Activated CD8-positive, alpha-beta memory T cell treated with anti-CD3 and anti-CD28 coated beads, Interleukin-2, amount 10 ng/mL, durations not matched to agents 7 days and 5 days (primary cell): ENCODE data around the gene MORN5. TPM values are rescaled to one million over a fixed set of nuclear protein-coding genes. Genes with fewer than 3 reads are reported as not detected.
A peak's percentile ranks its signal among the peaks of the same experiment; 100 is the strongest.

Source experiments
- ATAC-seq: fragments of 150-1000 bp; cut with Tn5 transposase; one replicate; pipeline ENCODE4 v1.10.0; 2021; ENCODE audit warnings: moderate library complexity
- CTCF ChIA-PET: fragments of 350-600 bp; sonication (Branson Sonifier 250); formaldehyde crosslinking; loops from one replicate; lab custom pipeline; 2021; ENCODE audit warnings: antibody characterized with exemption; lab: Charles Lee
- DNase-seq: peaks from one replicate; pipeline ENCODE4 v3.0.0-alpha.2; 2020
- H3K27ac Mint-ChIP-seq: one replicate; pipeline ENCODE4 v1.8.0; 2021; ENCODE audit warnings: mild to moderate bottlenecking, mixed read lengths
- H3K27me3 Mint-ChIP-seq: one replicate; pipeline ENCODE4 v1.8.0; 2021; ENCODE audit warnings: mixed read lengths
- H3K36me3 Mint-ChIP-seq: one replicate; pipeline ENCODE4 v1.8.0; 2021; ENCODE audit warnings: mild to moderate bottlenecking, mixed read lengths
- H3K4me1 Mint-ChIP-seq: one replicate; pipeline ENCODE4 v1.8.0; 2021; ENCODE audit warnings: mixed read lengths
- H3K4me3 Mint-ChIP-seq: one replicate; pipeline ENCODE4 v1.8.0; 2021; ENCODE audit warnings: mild to moderate bottlenecking, moderate library complexity, mixed read lengths
- H3K9me3 Mint-ChIP-seq: one replicate; pipeline ENCODE4 v1.8.0; 2022; ENCODE audit warnings: low read depth, mixed read lengths
- total RNA-seq, 2 experiments: library from RNA; stranded (reverse); gene quantifications; one replicate each; pipeline ENCODE4 v1.2.3, GENCODE V29; 2021

MORN5 gene
- total RNA-seq, 2 experiments from 2014 or later = not detected

DNA sequence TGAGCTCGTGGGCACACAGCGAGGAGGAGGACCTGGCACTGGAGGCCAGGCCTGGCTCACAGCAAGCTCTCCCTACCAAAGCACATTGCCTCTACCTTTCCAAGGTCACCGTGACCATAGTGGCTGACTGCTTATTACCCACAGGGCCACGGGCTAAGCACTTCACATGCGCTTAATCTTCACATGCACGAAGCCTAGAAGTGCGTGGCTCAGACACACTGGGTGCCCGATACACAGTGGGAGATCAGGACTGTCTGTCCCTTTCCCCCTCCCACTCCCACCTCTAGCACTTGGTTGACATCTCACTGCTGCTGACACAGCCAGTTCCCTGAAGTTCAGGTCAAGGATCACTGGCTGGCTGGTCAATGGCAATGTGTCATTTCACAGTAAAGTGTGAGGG, 45.5 kb downstream of the MORN5 start:
- H3K4me3 Mint-ChIP-seq = no peak overlapping the region
- DNase-seq = no peak
- no peaks in the 10 kb centered on the region for H3K4me1 Mint-ChIP-seq
- no peak overlapping the region for H3K27ac Mint-ChIP-seq
- no peak for ATAC-seq
- CTCF ChIA-PET = no interaction called here
- H3K9me3 Mint-ChIP-seq = no peaks in the 10 kb centered on the region
- no peaks in the 10 kb centered on the region for H3K36me3 Mint-ChIP-seq
- H3K27me3 Mint-ChIP-seq = no peaks in the 10 kb centered on the region

DNA sequence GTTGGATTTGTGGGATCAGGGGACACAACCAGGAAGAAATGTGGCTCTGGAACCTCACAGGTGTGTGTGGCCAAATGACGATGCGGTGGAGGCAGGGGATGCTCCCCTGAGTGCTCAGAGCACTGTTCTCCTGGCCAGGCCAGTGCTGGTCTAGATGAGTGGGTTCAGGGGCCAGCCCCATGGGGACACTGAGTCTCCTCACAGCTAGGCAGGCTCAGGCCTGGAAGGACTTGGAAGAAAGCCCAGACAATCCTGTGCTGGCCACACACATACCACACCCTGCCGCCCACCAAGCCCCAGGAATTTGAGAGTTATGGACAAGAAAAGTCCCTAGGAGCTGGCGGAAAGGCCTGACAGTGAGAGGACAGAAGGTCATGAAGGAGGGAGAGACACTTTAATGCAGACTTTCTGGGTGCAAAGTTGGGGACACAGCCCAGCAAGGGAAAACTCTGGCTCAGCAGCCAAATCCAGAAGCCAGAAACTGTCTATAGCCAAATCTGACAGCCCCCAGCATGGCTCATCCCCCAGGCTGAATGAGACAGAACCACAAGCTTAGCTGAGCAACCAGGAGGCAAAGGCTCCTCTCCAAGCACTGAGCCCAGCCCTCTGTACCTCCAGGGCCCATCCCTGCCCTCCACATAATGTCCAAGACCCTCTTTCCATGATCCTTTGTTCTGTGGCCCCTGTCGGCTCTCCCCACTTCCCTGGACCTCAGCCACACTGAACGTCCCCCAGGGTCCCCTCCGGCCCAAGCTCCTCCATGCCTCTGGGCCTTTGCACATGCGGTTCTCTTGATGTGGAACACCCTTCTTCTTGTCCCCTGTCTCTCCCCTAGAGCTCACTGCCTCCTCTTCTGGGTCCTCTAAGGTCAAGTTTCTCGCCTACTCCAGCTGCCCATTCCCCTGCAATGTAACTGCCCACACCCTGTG, 46.7 kb downstream of the MORN5 start:
- Mint-ChIP-seq H3K9me3 (no peaks in the 10 kb centered on the region), H3K4me1 (no peaks in the 10 kb centered on the region), H3K36me3 (no peaks in the 10 kb centered on the region), H3K27me3 (peaks cover 6% of the 10 kb centered on the region), H3K27ac (no peak overlapping the region), H3K4me3 (no peak overlapping the region)
- CTCF ChIA-PET = interaction anchor here (1.0 kb wide), 1 partner anchor 144 kb away, joined by 3 read pairs; no protein-coding TSS in a partner anchor
- DNase-seq = no peak
- no peak for ATAC-seq

DNA sequence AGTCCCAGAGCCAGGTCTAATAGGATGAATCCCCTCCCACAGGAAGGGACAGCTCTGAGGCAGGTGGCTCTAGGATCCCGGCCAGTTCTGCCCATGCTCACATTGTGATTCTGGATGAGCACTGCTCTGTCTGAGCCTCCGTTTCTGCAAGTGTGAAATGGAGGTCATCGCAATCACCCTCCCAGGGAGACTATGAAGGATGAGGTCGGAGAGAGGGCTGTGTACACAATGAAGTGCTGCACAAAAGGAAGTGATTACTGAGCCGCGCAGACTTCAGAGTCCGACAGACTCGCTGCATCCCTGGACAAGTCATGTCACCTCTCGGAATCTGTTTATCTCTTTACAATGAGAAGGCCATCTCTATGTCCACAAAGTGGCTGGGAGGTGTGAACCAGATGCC, 47.4 kb downstream of the MORN5 start:
- no peak for ATAC-seq
- Mint-ChIP-seq H3K27ac (no peak overlapping the region), H3K27me3 (peaks cover 13% of the 10 kb centered on the region), H3K4me1 (no peaks in the 10 kb centered on the region), H3K36me3 (no peaks in the 10 kb centered on the region), H3K9me3 (no peaks in the 10 kb centered on the region), H3K4me3 (no peak overlapping the region)
- no peak for DNase-seq
- CTCF ChIA-PET = interaction anchor here (1.0 kb wide), 1 partner anchor 143 kb away, joined by 3 read pairs; no protein-coding TSS in a partner anchor

DNA sequence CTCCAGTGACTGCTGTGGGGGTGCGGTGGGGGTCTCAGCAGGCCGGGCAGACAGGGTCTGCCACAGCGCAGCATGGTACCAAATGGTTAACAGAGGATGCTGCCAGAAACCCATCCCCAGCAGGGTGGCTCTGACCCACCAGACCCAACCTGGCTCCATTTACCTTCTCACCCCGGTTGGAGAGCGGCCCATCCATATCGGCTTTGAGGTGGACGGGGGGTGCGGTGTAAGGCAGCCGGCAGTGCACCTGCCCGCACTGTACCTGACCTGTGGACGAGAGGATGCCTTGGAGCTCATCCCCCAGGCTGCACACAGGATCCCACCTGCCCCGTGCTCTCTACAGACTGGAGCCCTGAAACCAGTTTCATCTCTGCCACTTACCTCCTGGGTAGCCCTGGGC, 49.7 kb downstream of the MORN5 start:
- CTCF ChIA-PET = interaction anchor here (1.4 kb wide), 1 partner anchor 84 kb away, joined by 4 read pairs; no protein-coding TSS in a partner anchor
- no peak for DNase-seq
- Mint-ChIP-seq H3K27ac (no peak overlapping the region), H3K4me1 (peaks cover under 1% of the 10 kb centered on the region), H3K36me3 (no peaks in the 10 kb centered on the region), H3K4me3 (no peak overlapping the region), H3K9me3 (no peaks in the 10 kb centered on the region), H3K27me3 (peaks cover 31% of the 10 kb centered on the region)
- ATAC-seq = no peak

DNA sequence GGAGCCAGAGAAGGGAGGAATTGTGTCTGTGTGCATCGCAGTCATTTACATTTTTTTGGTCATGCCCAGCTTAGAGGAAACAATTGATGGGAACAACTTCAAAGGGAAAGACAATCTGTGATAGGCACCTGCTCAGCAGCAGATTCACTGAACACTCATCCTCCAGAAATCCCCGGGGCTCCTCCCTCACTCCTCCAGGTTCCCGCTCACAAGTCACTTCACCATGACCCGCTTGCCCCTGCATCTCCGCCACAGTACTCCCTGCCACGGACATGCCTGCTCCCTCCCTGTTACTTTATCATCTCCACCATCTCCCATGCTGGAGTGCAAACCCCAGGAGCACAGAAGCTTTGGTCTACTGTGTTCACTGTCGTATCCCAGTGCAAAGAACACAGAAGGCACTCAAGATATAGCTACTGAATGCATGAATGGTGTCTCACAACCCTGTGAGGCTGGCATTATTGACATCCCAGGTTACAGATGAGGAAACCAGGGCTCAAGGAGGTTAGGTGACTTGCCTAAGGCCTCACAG, 52.8 kb downstream of the MORN5 start:
- H3K36me3 Mint-ChIP-seq = no peaks in the 10 kb centered on the region
- CTCF ChIA-PET = no interaction called here
- DNase-seq = no peak
- H3K27me3 Mint-ChIP-seq = peaks cover 59% of the 10 kb centered on the region
- no peaks in the 10 kb centered on the region for H3K9me3 Mint-ChIP-seq
- ATAC-seq = no peak
- H3K4me1 Mint-ChIP-seq = peaks cover 2% of the 10 kb centered on the region
- H3K27ac Mint-ChIP-seq = no peak overlapping the region
- no peak overlapping the region for H3K4me3 Mint-ChIP-seq

DNA sequence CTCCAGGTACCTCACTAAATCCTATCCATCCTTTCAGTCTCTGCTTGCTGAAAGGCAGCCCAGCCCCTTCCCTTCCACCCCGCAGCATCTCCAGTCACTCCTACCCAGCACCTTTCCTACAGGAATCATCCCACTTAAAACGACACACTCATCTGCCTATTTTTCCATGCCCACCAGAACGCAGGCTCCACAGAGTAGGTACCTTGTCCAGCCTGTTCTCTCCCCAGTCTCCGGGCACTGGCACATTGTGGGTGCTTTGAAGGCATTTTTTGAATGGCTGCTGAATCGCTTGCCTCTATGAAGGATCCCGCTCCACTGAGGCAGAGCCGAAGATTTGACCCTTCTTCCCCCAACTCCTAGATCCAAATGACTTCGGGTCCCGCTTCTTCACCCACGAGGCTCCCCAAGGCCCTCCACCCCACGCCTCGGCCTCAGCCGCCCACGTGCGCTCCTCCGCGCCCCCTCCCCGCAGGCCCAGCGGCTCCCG, 53.4 kb downstream of the MORN5 start:
- Mint-ChIP-seq H3K4me1 (peaks cover 4% of the 10 kb centered on the region), H3K36me3 (no peaks in the 10 kb centered on the region)
- CTCF ChIA-PET = interaction anchor here (1.4 kb wide), 1 partner anchor 10 kb away, joined by 3 read pairs; no protein-coding TSS in a partner anchor

DNA sequence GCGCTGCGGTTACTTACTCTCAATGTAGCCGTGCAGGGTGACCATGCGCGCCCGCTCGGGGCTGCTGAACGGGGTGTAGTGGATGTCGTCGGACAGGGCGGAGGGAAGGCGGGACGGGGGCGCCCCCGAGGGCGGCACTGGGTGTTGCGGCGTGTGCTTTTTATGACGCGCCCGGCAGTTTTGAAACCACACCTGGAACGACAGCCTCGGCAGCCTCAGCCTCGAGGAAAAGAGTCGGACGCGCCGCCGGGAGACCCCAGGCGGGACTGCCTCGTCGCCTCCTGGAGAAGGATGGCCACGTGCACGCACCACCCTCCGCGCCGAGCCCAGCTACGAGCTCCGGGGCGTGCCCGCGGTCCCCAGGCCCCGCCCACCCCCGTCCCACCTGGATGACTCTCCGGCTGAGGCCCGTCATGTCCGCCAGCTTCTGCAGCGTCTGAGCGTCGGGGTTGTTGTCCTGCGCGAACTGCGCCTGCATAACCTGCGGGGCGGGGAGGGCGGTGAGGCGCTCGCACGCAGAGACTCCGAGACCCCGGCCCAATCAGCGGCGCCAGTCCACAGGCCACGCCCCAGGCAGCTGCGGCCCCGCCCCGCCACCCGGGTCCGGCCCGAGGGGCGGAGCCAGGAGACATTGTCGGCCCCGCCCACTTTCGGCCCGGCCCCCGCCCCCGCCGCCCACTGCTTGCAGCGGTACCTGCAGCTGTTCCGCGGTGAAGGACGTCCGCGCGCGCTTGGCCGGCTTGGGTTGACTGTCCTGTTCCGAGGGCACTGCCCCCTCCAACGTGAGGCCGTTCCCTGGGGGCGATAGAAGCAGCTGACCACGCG, 54.1 kb downstream of the MORN5 start:
- DNase-seq (peak; percentile 69), ATAC-seq (peak; percentile 76)
- Mint-ChIP-seq H3K9me3 (no peaks in the 10 kb centered on the region), H3K27ac (no peak overlapping the region), H3K4me1 (peaks cover 11% of the 10 kb centered on the region), H3K36me3 (no peaks in the 10 kb centered on the region), H3K27me3 (peaks cover 71% of the 10 kb centered on the region), H3K4me3 (peak overlapping the region; percentile 33)
- CTCF ChIA-PET = interaction anchor here (1.4 kb wide), 1 partner anchor 9 kb away, joined by 3 read pairs; no protein-coding TSS in a partner anchor

More for the DNA sequence above, 53.4 kb downstream of the MORN5 start:
- no peaks in the 10 kb centered on the region for H3K9me3 Mint-ChIP-seq
- no peak for DNase-seq
- H3K27me3 Mint-ChIP-seq = peaks cover 65% of the 10 kb centered on the region
- peak overlapping the region; percentile 33 for H3K4me3 Mint-ChIP-seq
- no peak for ATAC-seq
- H3K27ac Mint-ChIP-seq = no peak overlapping the region

DNA sequence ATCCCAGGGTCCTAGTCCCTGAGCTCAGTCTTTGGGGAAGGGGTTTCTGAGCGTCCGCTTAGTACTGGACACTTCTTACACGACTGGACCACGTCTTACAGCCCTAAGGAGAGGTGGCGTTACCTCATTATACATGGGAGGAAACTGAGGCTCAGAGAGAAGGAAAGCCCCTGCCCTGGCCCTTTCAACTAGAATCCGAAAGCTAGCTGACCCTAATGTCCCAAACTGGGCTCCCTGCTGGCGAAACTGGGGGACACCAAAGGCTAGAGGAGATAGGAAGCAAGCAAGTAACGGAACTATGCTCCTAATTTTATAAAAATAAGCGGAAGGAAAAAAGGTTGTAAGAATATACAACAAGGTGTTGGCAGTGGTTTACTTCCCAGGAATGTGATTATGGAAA, 54.8 kb downstream of the MORN5 start:
- H3K4me1 Mint-ChIP-seq = peaks cover 17% of the 10 kb centered on the region
- H3K4me3 Mint-ChIP-seq = no peak overlapping the region
- ATAC-seq (no peak), DNase-seq (no peak)
- no peaks in the 10 kb centered on the region for H3K9me3 Mint-ChIP-seq
- H3K27me3 Mint-ChIP-seq = peaks cover 78% of the 10 kb centered on the region
- CTCF ChIA-PET = interaction anchor here (1.4 kb wide), 1 partner anchor 8 kb away, joined by 3 read pairs; no protein-coding TSS in a partner anchor
- H3K36me3 Mint-ChIP-seq = no peaks in the 10 kb centered on the region
- H3K27ac Mint-ChIP-seq = no peak overlapping the region

DNA sequence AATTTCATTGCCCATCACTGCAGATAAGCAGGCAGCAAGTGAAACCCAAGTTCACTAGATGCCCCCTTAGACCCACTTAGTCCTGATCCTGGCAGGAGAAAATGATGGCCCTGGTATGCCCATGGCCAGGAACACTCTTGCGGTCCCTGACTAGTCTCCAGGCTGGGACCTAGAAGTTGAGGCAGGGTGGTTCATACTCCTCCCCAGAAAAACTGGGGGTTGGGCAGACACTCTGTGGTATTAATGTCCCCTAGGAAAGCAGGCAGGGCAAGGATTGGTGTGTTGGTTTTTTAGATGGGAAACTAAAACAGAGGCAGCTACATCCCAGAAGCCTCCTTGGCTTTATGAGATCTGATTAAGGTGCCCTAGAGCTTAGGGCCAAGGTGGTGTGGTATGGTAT, 56.0 kb downstream of the MORN5 start:
- no peak overlapping the region for H3K27ac Mint-ChIP-seq
- ATAC-seq = no peak
- CTCF ChIA-PET = interaction anchor here (0.6 kb wide), 1 partner anchor 56 kb away, joined by 3 read pairs; the partner anchor contains the start of genes MORN5 and NDUFA8
- no peaks in the 10 kb centered on the region for H3K36me3 Mint-ChIP-seq
- peaks cover 90% of the 10 kb centered on the region for H3K27me3 Mint-ChIP-seq
- H3K4me1 Mint-ChIP-seq = peaks cover 21% of the 10 kb centered on the region
- H3K9me3 Mint-ChIP-seq = no peaks in the 10 kb centered on the region
- DNase-seq = no peak
- H3K4me3 Mint-ChIP-seq = no peak overlapping the region

DNA sequence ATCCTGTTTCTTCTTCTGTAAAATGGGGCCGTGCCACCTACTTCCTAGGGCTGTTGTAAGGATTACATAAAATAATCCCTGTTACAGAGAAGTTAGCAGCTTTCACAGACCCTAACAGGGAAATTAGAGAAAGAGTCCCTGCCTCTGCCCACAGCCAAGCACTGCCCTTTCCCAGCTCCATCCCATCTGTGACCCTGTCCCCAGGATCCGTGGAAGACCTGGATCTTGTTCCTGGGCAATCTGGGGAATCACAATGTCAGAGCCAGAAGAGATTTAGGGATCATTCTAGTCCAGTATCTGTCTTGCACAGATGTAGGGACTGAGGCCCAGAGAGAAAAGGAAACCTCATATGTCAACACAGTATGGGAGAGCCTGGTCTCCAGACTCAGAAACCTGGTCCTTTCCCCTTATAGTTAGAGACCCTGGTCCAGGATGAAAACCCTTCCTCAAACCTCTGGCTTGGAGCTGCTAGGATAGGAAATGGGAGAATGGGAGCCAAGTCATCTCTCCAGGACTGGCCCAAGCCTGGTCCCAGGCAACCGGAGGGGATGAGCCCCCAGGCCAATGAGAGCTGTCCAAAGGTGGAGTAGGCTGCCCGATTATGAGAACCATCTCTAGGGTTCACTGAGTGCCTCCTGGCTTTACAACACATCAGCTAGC, 56.6 kb downstream of the MORN5 start:
- no peak for DNase-seq
- H3K27ac Mint-ChIP-seq = no peak overlapping the region
- CTCF ChIA-PET = no interaction called here
- H3K27me3 Mint-ChIP-seq = peaks cover 90% of the 10 kb centered on the region
- H3K4me3 Mint-ChIP-seq = no peak overlapping the region
- ATAC-seq = no peak
- peaks cover 21% of the 10 kb centered on the region for H3K4me1 Mint-ChIP-seq
- H3K9me3 Mint-ChIP-seq = no peaks in the 10 kb centered on the region
- no peaks in the 10 kb centered on the region for H3K36me3 Mint-ChIP-seq

DNA sequence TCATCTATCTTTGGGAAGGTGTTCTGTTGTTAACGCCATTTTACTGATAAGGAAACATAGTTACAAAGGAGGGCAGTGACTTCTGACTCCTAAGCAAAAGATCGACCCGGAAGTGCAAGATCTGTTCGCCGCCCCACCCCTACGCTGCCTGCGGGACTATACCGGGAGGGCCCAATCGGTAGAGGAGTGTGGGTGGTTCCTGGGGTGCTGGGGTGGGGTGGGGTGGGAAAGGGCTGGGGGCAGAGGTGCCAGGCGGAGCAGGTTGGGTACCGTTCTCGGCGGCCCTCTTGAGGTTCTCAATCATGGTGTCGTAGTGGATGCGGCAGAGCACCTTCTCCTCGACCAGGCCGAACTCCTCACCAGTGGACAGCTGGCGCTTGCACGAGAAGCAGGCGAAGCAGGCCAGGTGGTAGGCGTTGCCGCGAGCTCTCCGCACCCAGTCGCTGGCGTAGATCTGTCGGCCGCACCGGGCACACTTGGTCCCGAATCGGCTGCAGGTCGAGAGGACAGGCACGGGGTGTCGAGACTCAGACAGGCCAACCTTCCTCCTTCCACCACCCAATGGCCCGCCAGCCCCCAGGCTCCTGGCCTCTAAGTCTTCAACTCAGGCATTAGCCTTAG, 57.2 kb downstream of the MORN5 start:
- no peak for ATAC-seq
- H3K27me3 Mint-ChIP-seq = peaks cover 90% of the 10 kb centered on the region
- no peak overlapping the region for H3K27ac Mint-ChIP-seq
- H3K4me3 Mint-ChIP-seq = no peak overlapping the region
- no peaks in the 10 kb centered on the region for H3K36me3 Mint-ChIP-seq
- H3K4me1 Mint-ChIP-seq = peaks cover 21% of the 10 kb centered on the region
- no peaks in the 10 kb centered on the region for H3K9me3 Mint-ChIP-seq
- CTCF ChIA-PET = interaction anchor here (1.8 kb wide), 1 partner anchor 118 kb away, joined by 5 read pairs; no protein-coding TSS in a partner anchor
- DNase-seq = no peak

DNA sequence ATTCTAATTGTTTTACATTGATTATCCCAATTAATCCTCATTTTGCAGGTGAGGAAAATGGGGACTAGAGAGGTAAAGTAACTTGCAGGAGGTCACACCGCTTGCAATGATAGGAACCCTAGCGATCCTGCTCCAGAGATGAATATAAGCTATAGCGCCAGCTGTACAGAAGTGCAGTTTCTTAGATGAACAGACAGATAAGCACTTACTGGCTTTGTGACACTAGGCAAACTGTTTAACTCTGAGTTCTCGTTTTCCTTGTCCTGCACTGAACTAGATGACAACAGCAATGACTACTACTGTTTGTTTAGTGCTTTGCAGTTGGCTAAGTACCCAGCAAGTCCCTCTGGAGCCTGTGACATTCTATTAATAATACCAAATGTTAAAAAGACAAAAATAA, 57.9 kb downstream of the MORN5 start:
- Mint-ChIP-seq H3K27ac (no peak overlapping the region), H3K4me3 (no peak overlapping the region), H3K9me3 (no peaks in the 10 kb centered on the region), H3K27me3 (peaks cover 90% of the 10 kb centered on the region), H3K36me3 (no peaks in the 10 kb centered on the region), H3K4me1 (peaks cover 21% of the 10 kb centered on the region)
- CTCF ChIA-PET = interaction anchor here (1.8 kb wide), 1 partner anchor 119 kb away, joined by 5 read pairs; no protein-coding TSS in a partner anchor
- DNase-seq (no peak), ATAC-seq (no peak)
